ENCODE measurements around the gene JUNB. TPM values are rescaled to one million over a fixed set of nuclear protein-coding genes. Genes with fewer than 3 reads are reported as not detected.

The JUNB gene
- total and polyA plus RNA-seq, 2 of the 4 experiments (the other 2 are of a cell fraction) = 20.8 to 109 TPM

- ATAC-seq (ENCODE audit: low read depth) = peak; percentile 41
Observed at GRCh38 chr19:12778017-12778904, 13.0 kb upstream of the JUNB start.

More at GRCh38 chr19:12778017-12778904, 13.0 kb upstream of the JUNB start:
- no peaks in the 10 kb centered on the region for H3K36me3 ChIP-seq (ENCODE audit: control insufficient read depth, insufficient read depth, low read length)
- H3K27me3 ChIP-seq (ENCODE audit: control insufficient read depth, insufficient read depth, low read length) = no peaks in the 10 kb centered on the region
- H2AK5ac ChIP-seq (ENCODE audit: low read depth, low read length) = peak overlapping the region; percentile 99
- WGBS, 2 experiments (ENCODE audit: extremely low coverage in 2 of 2, insufficient read length in 1 of 2) = 3% methylated on average over 8 of the region's 44 CpGs; no CpG with 5 or more reads in 1 of the 2 experiments
- H3K56ac ChIP-seq (ENCODE audit: extremely low read depth, insufficient read depth, low read length) = peak overlapping the region; percentile 79
- H4K5ac ChIP-seq (ENCODE audit: low read depth, low read length) = peak overlapping the region; percentile 88
- peak overlapping the region; percentile 95 for H3K23ac ChIP-seq (ENCODE audit: low read depth, low read length)
- 0 out of 2 replicates have a peak, but pooled peaks have one; percentile 2 for TF ChIP-seq FOS (IDR thresholded peaks at IDR 0.05; ENCODE audit: low read depth, low read length)
- TF ChIP-seq USF2 (IDR thresholded peaks at IDR 0.05; ENCODE audit: low read depth, low read length) = 0 out of 2 replicates have a peak, but pooled peaks have one; percentile 7
- TF ChIP-seq MXI1 (IDR thresholded peaks at IDR 0.05; ENCODE audit: borderline replicate concordance, low read depth, low read length) = 0 out of 2 replicates have a peak, but pooled peaks have one; percentile 40
- TF ChIP-seq BHLHE40 (IDR thresholded peaks at IDR 0.05; ENCODE audit: low read depth, low read length) = no peak
- TF ChIP-seq NFE2L2 (IDR thresholded peaks at IDR 0.05; ENCODE audit: low read depth, low read length) = peak; percentile 2; the same call in 1 of the 2 replicates
- no peak for TF ChIP-seq RAD21 (IDR thresholded peaks at IDR 0.05; ENCODE audit: low read length)
- TF ChIP-seq POLR2A (IDR thresholded peaks at IDR 0.05; ENCODE audit: low read depth, low read length) = peak; percentile 72
- peak; percentile 53 for TF ChIP-seq MAZ (IDR thresholded peaks at IDR 0.05; ENCODE audit: borderline replicate concordance, low read depth, low read length)
- POLR2A ChIA-PET (ENCODE audit: unreplicated experiment) = interaction anchor here (1.0 to 2.5 kb wide), 3 partner anchors 13 to 17 kb away, joined by 9 to 13 read pairs (median 11); partner anchors contain the start of gene JUNB
- H3K4me1 ChIP-seq (ENCODE audit: control insufficient read depth, insufficient read depth, low read length) = peaks cover 30% of the 10 kb centered on the region
- CTCF ChIA-PET = interaction anchor here (1.1 to 2.9 kb wide), 6 partner anchors 11 to 69 kb away, joined by 3 to 23 read pairs (median 12); partner anchors contain the start of gene JUNB
- H3K4ac ChIP-seq (ENCODE audit: low read depth, low read length) = peak overlapping the region; percentile 99
- dilution Hi-C loops (cut with HindIII; ENCODE audit: low sequenced_read_pairs, unreplicated experiment) = no loop called here
- H2BK5ac ChIP-seq (ENCODE audit: low read depth, low read length, poor library complexity, severe bottlenecking) = peak overlapping the region; percentile 88
- no TSS peak for BruUV-seq (replicated peaks)
- H4K20me1 ChIP-seq (ENCODE audit: insufficient read depth, low read length) = peaks cover 3% of the 10 kb centered on the region; the same call in 1 of the 2 replicates
- peak overlapping the region; percentile 91; the same call in 2 of the 3 replicates for H2BK15ac ChIP-seq (ENCODE audit: low read depth, low read length)
- H2AK9ac ChIP-seq (replicated peaks; ENCODE audit: low read depth, low read length, poor library complexity) = peak overlapping the region; percentile 98
- H3K9ac ChIP-seq (ENCODE audit: low read depth, low read length) = peak overlapping the region; percentile 56
- peaks cover 26% of the 10 kb centered on the region for H3K9me1 ChIP-seq (ENCODE audit: insufficient read depth, low read length)
- H3K4me2 ChIP-seq (ENCODE audit: low read depth, low read length) = peak overlapping the region; percentile 84
- H2BK20ac ChIP-seq (ENCODE audit: low read depth, low read length) = peak overlapping the region; percentile 28
- H3K9me3 ChIP-seq (ENCODE audit: control insufficient read depth, insufficient read depth, low read length) = no peaks in the 10 kb centered on the region
- peak overlapping the region; percentile 96 for H3K14ac ChIP-seq (replicated peaks; ENCODE audit: low read depth, low read length)
- peak overlapping the region; percentile 98 for H2AFZ ChIP-seq (replicated peaks; ENCODE audit: low read length, poor library complexity)
- peak overlapping the region; percentile 98 to 99 for H4K8ac ChIP-seq (ENCODE audit: low read depth in 2 of 2, low read length in 2 of 2)
- in situ Hi-C loops (cut with MboI; ENCODE audit: low sequenced_read_pairs) = loop anchor here (25.0 kb wide), 1 partner anchor 1059 kb away; no protein-coding TSS in a partner anchor
- H3K27ac ChIP-seq (ENCODE audit: insufficient read depth, low read length) = peak overlapping the region; percentile 82
- peak overlapping the region; percentile 62 for H3K4me3 ChIP-seq (ENCODE audit: insufficient read depth, low read depth, low read length)
- H3K18ac ChIP-seq (ENCODE audit: low read depth, low read length) = peak overlapping the region; percentile 87
- intact Hi-C loops (cut with micrococcal nuclease) = no loop called here
- peak; percentile 75 for DNase-seq
- H4K91ac ChIP-seq (ENCODE audit: insufficient read depth, low read depth, low read length) = peak overlapping the region; percentile 98
- peaks cover 0 to 44% of the 10 kb centered on the region in 2 experiments; a peak in 3 of 4 replicates for H3K79me1 ChIP-seq (ENCODE audit: low read depth in 1 of 2, low read length in 2 of 2)
- H2BK120ac ChIP-seq (ENCODE audit: low read depth, low read length) = peak overlapping the region; percentile 95

Measured in IMR-90 (cell line).